PFSK-1 (cell line): Measurements from ENCODE around the gene DALRD3.

Source experiments
- FOXP2 ChIP-seq: optimal IDR thresholded peaks from 2 replicates; pipeline ENCODE3; 2011; ENCODE audit warnings: borderline replicate concordance, control low read depth, inconsistent platforms; ENCODE audit not compliant: insufficient read depth; ENCODE audit errors: extremely low read length, extremely low read depth
- POLR2AphosphoS5 ChIP-seq: IDR thresholded peaks from 2 replicates; pipeline ENCODE4 v1.6.1; 2012; ENCODE audit warnings: low read depth, mild to moderate bottlenecking, control low read depth, low read length, moderate library complexity
- REST ChIP-seq, 2 experiments: IDR thresholded peaks; 2 replicates each; pipeline versions ENCODE4 v1.6.1 to v1.8.0; 2011 to 2012; ENCODE audit warnings: low read depth in 2 of 2, low read length in 2 of 2, control low read depth in 1 of 2, inconsistent platforms in 1 of 2, mild to moderate bottlenecking in 1 of 2, moderate library complexity in 1 of 2; ENCODE audit not compliant: insufficient read depth in 1 of 2
- SIN3A ChIP-seq: IDR thresholded peaks from 2 replicates; pipeline ENCODE4 v1.6.1; 2012; ENCODE audit warnings: mild to moderate bottlenecking, low read length, moderate library complexity, borderline replicate concordance; ENCODE audit not compliant: insufficient read depth
- TAF1 ChIP-seq: IDR thresholded peaks from 2 replicates; pipeline ENCODE4 v1.6.1; 2012; ENCODE audit warnings: low read length, control low read depth, borderline replicate concordance; ENCODE audit not compliant: insufficient read depth

- TF ChIP-seq REST (IDR thresholded peaks at IDR 0.05; ENCODE audit: insufficient read depth in 1 of 2, low read depth in 2 of 2, low read length in 2 of 2), result no peak
- TF ChIP-seq SIN3A, result no peak
- no peak for TF ChIP-seq POLR2AphosphoS5
- TF ChIP-seq TAF1, result no peak
- TF ChIP-seq FOXP2, result no peak
Measured at GRCh38 chr3:49015072-49015471, 3.3 kb downstream of the DALRD3 start.
